Umbilical cord (tissue), 2 donors: ENCODE data around the gene MRAS. TPM values are rescaled to one million over a fixed set of nuclear protein-coding genes. Genes with fewer than 3 reads are reported as not detected.
A peak's percentile ranks its signal among the peaks of the same experiment; 100 is the strongest.

Source experiments
- DNase-seq: peaks from one replicate; pipeline ENCODE4 v3.0.0-alpha.2; 2015; ENCODE audit warnings: low spot score
- total RNA-seq: library from RNA; depleted of rRNA; stranded (reverse); fragments of >200 nt; gene quantifications from one replicate; pipeline ENCODE4 v1.2.3, GENCODE V29; 2014; ENCODE audit warnings: low replicate concordance; ENCODE audit not compliant: insufficient read depth

The MRAS gene
- 22.6 TPM for total RNA-seq

- peak; percentile 76 for DNase-seq
Measured at GRCh38 chr3:138347960-138348753, at the start of gene MRAS. Gene MRAS, plus strand, starts transcription at chr3:138348579. Its CDS starts 24,305 bp downstream, at chr3:138372884.

GRCh38 chr3:138300647-138301046 lies 47.7 kb upstream of the MRAS start:
- DNase-seq = no peak

- DNase-seq = no peak
Measured at GRCh38 chr3:138303474-138303873, 44.9 kb upstream of the MRAS start.

- no peak for DNase-seq
Measured at GRCh38 chr3:138307899-138308298, 40.5 kb upstream of the MRAS start.

- DNase-seq = no peak
Measured at GRCh38 chr3:138308783-138309182, 39.6 kb upstream of the MRAS start.

GRCh38 chr3:138310494-138310893 lies 37.9 kb upstream of the MRAS start:
- no peak for DNase-seq

GRCh38 chr3:138314751-138315150 lies 33.6 kb upstream of the MRAS start:
- DNase-seq = peak; percentile 2

GRCh38 chr3:138317687-138318086 lies 30.7 kb upstream of the MRAS start:
- no peak for DNase-seq

GRCh38 chr3:138323971-138324370 lies 24.4 kb upstream of the MRAS start:
- no peak for DNase-seq

GRCh38 chr3:138325990-138326389 lies 22.4 kb upstream of the MRAS start:
- DNase-seq = no peak

- DNase-seq = no peak
Measured at GRCh38 chr3:138326866-138327595, 21.3 kb upstream of the MRAS start.

GRCh38 chr3:138327831-138328230 lies 20.5 kb upstream of the MRAS start:
- DNase-seq = no peak

GRCh38 chr3:138328341-138328740 lies 20.0 kb upstream of the MRAS start:
- DNase-seq = peak; percentile 50

- peak; percentile 82 for DNase-seq
Measured at GRCh38 chr3:138329127-138329983, 19.0 kb upstream of the MRAS start, which contains the start of gene NME9. Gene NME9, minus strand, starts transcription at chr3:138329851. Its CDS starts 516 bp downstream, at chr3:138329335.

GRCh38 chr3:138329984-138330293 lies 18.4 kb upstream of the MRAS start:
- DNase-seq = no peak

- no peak for DNase-seq
Measured at GRCh38 chr3:138331143-138331894, 17.1 kb upstream of the MRAS start.

GRCh38 chr3:138332472-138333073 lies 15.8 kb upstream of the MRAS start:
- DNase-seq = peak; percentile 35

- DNase-seq = no peak
Measured at GRCh38 chr3:138334608-138335007, 13.8 kb upstream of the MRAS start.

GRCh38 chr3:138336454-138336999 lies 11.9 kb upstream of the MRAS start:
- no peak for DNase-seq

- no peak for DNase-seq
Measured at GRCh38 chr3:138338244-138338643, 10.1 kb upstream of the MRAS start.

- no peak for DNase-seq
Measured at GRCh38 chr3:138338811-138339210, 9.6 kb upstream of the MRAS start.
